Body of pancreas (tissue), 4 donors: ENCODE measurements around the gene AUTS2. TPM values are rescaled to one million over a fixed set of nuclear protein-coding genes. Genes with fewer than 3 reads are reported as not detected.

Experiments
- ATAC-seq: fragments of 150-250 bp; one replicate; pipeline ENCODE4 v1.9.1; 2016
- DNase-seq, 4 donors: peaks; one replicate each; pipeline ENCODE4 v3.0.0-alpha.2; 2019
- H3K27ac ChIP-seq, 4 donors: fragments of 200-600 bp; sonication (generic); 1 replicate in 3 of 4; 2 replicates in 1 of 4; pipeline versions ENCODE4 v1.5.1 to v1.6.1; 2016 to 2019; ENCODE audit warnings: mild to moderate bottlenecking in 1 of 4, mixed read lengths in 1 of 4, moderate library complexity in 1 of 4
- H3K27me3 ChIP-seq, 2 donors: fragments of 200-600 bp; sonication (generic); one replicate each; pipeline ENCODE4 v1.6.0; 2016; ENCODE audit warnings: mild to moderate bottlenecking in 1 of 2
- H3K36me3 ChIP-seq, 2 donors: fragments of 200-600 bp; sonication (generic); replicated peaks in 1 of 2; 2 replicates each; pipeline ENCODE4 v1.5.1; 2016; ENCODE audit warnings: low read depth in 2 of 2; ENCODE audit not compliant: insufficient read depth in 1 of 2
- H3K4me1 ChIP-seq: fragments of 200-600 bp; sonication (generic); one replicate; pipeline ENCODE4 v1.6.0; 2016
- H3K4me3 ChIP-seq, 2 donors: fragments of 200-600 bp; sonication (generic); 1 replicate in 1 of 2; 2 replicates in 1 of 2; pipeline ENCODE4 v1.5.1; 2016 to 2019
- H3K9me3 ChIP-seq, 3 donors: fragments of 200-600 bp; sonication (generic); 1 replicate in 2 of 3; 2 replicates in 1 of 3; pipeline ENCODE4 v1.5.1; 2016
- POLR2A ChIP-seq, 3 donors: fragments of 450-650 bp; IDR thresholded peaks; one replicate each; pipeline ENCODE4 v1.6.1; 2016; ENCODE audit warnings: antibody characterized with exemption in 3 of 3, mild to moderate bottlenecking in 2 of 3
- WGBS, 2 donors: methylation state at CpG; one replicate each; pipeline ENCODE4 v1.1.5; 2017; 5-methylcytosine and 5-hydroxymethylcytosine counted together
- intact Hi-C: fragments of 100-400 bp; cut with DNase I; formaldehyde crosslinking; loops from one replicate; pipeline ENCODE4 v1.15.1; 2023
- total RNA-seq, 2 donors: library from RNA; depleted of rRNA; stranded (reverse); fragments of >200 nt; gene quantifications; one replicate each; pipeline ENCODE4 v1.1.0, GENCODE V29; 2016
- TF ChIP-seq, protein P1 (sequence below), 7 experiments: fragments of 450-650 bp in 4 of 7; fragments of 200-600 bp in 3 of 7; sonication (generic) in 3 of 7; IDR thresholded peaks; one replicate each; pipeline ENCODE4 v1.5.1; 2016 to 2019; ENCODE audit warnings: antibody characterized with exemption in 7 of 7

Gene AUTS2
- total RNA-seq, 2 donors from 2014 or later: 11.7 to 18.5 TPM

DNA sequence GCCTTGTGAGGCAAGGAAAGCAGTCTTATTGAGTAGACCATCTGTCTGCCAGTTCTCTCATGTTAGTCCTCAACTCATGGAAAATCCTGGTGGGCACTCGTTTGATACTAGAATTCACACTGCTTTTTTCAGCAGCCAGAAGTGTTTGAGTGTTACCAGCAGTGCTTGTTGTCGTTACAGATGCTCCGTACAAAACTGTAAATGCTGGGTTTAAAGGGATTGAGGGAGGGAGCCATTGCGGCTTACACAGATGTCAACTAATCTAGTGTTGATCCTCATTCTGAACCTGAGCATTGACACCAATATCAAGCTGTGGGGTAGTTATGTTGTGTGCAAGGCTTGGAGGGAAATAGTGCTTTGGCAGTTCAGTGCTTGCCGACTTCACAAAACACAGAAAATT lies 348.6 kb downstream of the AUTS2 start:
- no peaks in the 10 kb centered on the region for H3K36me3 ChIP-seq
- H3K27me3 ChIP-seq: no peaks in the 10 kb centered on the region
- H3K4me1 ChIP-seq: no peaks in the 10 kb centered on the region
- WGBS, 2 donors: 87 to 90% methylated on average over 5 of the region's 5 CpGs
- H3K4me3 ChIP-seq: no peak overlapping the region
- ATAC-seq (no peak), DNase-seq (no peak)
- intact Hi-C loops: no loop called here
- TF ChIP-seq POLR2A (IDR thresholded peaks at IDR 0.05): no peak
- TF ChIP-seq, protein P1, sequence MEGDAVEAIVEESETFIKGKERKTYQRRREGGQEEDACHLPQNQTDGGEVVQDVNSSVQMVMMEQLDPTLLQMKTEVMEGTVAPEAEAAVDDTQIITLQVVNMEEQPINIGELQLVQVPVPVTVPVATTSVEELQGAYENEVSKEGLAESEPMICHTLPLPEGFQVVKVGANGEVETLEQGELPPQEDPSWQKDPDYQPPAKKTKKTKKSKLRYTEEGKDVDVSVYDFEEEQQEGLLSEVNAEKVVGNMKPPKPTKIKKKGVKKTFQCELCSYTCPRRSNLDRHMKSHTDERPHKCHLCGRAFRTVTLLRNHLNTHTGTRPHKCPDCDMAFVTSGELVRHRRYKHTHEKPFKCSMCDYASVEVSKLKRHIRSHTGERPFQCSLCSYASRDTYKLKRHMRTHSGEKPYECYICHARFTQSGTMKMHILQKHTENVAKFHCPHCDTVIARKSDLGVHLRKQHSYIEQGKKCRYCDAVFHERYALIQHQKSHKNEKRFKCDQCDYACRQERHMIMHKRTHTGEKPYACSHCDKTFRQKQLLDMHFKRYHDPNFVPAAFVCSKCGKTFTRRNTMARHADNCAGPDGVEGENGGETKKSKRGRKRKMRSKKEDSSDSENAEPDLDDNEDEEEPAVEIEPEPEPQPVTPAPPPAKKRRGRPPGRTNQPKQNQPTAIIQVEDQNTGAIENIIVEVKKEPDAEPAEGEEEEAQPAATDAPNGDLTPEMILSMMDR (IDR thresholded peaks at IDR 0.05): no peak
- no peaks in the 10 kb centered on the region for H3K9me3 ChIP-seq
- H3K27ac ChIP-seq: no peak overlapping the region

DNA sequence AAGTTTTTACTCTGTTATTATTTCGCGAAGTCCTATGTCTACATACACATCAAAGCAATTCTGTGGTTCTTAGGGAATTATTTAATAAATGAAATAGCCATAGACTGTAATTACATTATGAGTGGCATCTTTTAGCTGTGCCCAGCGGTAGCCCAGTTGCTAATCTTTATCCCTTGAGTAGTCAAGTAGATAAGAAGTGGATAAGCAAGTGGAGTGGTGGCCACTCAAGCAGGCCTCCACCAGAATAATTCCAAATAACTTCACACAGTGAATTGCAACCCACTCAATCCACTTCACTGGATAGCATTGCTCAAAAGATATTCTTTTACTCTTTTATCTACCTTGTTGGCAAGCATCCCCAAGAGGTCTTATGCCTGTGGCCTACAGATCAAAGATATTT lies 349.7 kb downstream of the AUTS2 start:
- ATAC-seq (no peak), DNase-seq (no peak)
- no peak overlapping the region for H3K27ac ChIP-seq
- 84 to 85% methylated on average over 3 of the region's 3 CpGs for WGBS, 2 donors
- H3K4me3 ChIP-seq: no peak overlapping the region
- no peaks in the 10 kb centered on the region for H3K27me3 ChIP-seq
- no peaks in the 10 kb centered on the region for H3K9me3 ChIP-seq
- H3K36me3 ChIP-seq: no peaks in the 10 kb centered on the region
- intact Hi-C loops: no loop called here
- TF ChIP-seq POLR2A (IDR thresholded peaks at IDR 0.05): no peak
- TF ChIP-seq, protein P1 (IDR thresholded peaks at IDR 0.05): no peak
- no peaks in the 10 kb centered on the region for H3K4me1 ChIP-seq

DNA sequence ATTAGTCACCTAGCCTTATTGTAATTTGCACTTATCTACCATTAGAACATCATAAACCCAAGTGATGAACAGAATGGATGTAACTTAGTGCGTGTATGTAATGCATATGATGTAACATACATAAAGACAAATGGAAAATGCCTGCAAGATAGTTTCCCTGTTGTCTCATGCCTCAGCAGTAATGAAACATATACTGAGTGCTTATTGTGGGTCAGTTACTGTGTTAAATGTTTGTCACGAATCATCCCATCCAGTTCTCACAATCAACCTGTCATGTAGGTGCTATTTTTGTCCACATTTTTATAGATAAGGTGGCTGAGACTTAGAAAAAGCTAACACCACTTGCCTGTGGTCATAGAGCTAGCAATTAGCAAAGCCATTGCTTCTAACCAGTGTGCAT lies 350.8 kb downstream of the AUTS2 start:
- no peaks in the 10 kb centered on the region for H3K36me3 ChIP-seq
- DNase-seq: no peak
- 47 to 52% methylated on average over 2 of the region's 2 CpGs for WGBS, 2 donors
- no peaks in the 10 kb centered on the region for H3K4me1 ChIP-seq
- no peak for TF ChIP-seq POLR2A (IDR thresholded peaks at IDR 0.05)
- TF ChIP-seq, protein P1 (IDR thresholded peaks at IDR 0.05): no peak
- no peaks in the 10 kb centered on the region for H3K9me3 ChIP-seq
- no peak overlapping the region for H3K4me3 ChIP-seq
- H3K27me3 ChIP-seq: no peaks in the 10 kb centered on the region
- H3K27ac ChIP-seq: no peak overlapping the region
- intact Hi-C loops: no loop called here
- ATAC-seq: no peak

DNA sequence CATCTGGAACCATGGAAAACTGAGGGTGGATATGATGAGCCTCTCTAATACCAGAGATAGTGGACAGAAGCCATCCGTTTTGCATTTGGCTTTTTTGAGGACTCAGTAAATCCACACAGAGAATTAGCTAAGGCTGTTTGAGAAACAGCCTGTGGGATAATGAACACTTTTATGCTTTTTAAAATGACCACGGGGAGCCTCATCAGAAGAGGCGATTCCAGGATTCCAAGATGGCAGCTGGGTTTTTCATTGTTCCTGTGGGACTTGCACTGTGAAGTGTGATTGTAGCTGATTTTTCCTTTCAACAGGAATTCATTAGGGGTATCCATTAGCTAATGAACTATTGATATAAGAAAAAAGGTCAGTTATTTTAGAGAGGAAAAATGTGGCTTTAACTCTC lies 353.2 kb downstream of the AUTS2 start:
- TF ChIP-seq POLR2A (IDR thresholded peaks at IDR 0.05): no peak
- TF ChIP-seq, protein P1 (IDR thresholded peaks at IDR 0.05): no peak
- no peaks in the 10 kb centered on the region for H3K27me3 ChIP-seq
- H3K9me3 ChIP-seq: no peaks in the 10 kb centered on the region
- intact Hi-C loops: no loop called here
- no peak for DNase-seq
- H3K27ac ChIP-seq: no peak overlapping the region
- no peak for ATAC-seq
- H3K36me3 ChIP-seq: no peaks in the 10 kb centered on the region
- H3K4me1 ChIP-seq: no peaks in the 10 kb centered on the region
- 91 to 93% methylated on average over 3 of the region's 3 CpGs for WGBS, 2 donors
- no peak overlapping the region for H3K4me3 ChIP-seq

DNA sequence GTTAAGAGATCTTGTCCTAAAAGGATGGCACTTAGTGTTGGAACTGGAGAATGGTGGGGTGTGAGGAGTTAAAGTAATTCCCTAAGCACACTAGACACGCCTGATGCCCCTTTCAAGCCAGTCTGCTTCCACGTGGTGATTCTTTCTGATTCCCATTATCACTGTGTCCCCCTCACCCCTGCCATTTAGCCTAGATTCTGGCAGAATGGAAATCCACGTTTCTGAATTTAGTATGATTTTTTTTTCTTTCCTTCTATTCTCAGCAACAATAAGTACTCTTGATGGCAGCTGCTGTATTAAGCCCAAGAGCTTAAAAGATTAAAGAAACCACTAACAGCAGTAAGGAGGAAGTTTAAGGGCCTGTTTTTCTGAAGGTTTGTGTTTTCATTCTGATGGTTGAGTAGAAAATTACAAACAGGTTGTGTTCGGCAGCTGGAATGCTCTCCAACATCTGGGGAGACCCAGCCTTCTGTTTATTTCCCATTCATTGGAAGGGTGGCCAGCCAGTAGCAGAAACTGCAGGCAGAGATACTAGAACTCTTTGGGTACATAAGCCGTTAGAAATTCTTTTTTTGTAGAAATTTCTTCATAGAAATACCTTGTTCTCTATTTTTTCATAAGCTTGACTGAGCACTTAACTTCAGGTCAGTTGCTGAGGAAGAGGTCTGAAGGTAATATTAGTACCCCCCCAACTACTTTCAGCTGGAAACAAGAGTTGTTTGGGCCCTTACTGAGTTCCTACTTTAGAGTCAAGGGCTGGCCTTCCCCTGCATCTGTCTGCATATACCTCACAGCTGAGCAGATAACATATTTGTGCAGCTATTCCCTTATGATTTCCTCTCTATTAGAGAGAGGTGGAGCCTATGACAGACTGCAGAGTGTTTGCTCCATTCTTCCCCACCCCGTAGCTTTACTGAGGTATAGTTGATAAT lies 355.1 kb downstream of the AUTS2 start:
- no peak for TF ChIP-seq POLR2A (IDR thresholded peaks at IDR 0.05)
- TF ChIP-seq, protein P1 (IDR thresholded peaks at IDR 0.05): no peak
- WGBS, 2 donors: 64 to 68% methylated on average over 6 of the region's 6 CpGs
- Histone ChIP-seq H3K9me3 (no peaks in the 10 kb centered on the region), H3K36me3 (no peaks in the 10 kb centered on the region), H3K27ac (no peak overlapping the region), H3K4me1 (no peaks in the 10 kb centered on the region), H3K27me3 (no peaks in the 10 kb centered on the region), H3K4me3 (no peak overlapping the region)
- ATAC-seq (no peak), DNase-seq (no peak)
- intact Hi-C loops: no loop called here
